Tibial nerve (tissue), 4 donors: ENCODE results near the gene CLCF1. TPM values are rescaled to one million over a fixed set of nuclear protein-coding genes. Genes with fewer than 3 reads are reported as not detected.
A peak's percentile ranks its signal among the peaks of the same experiment; 100 is the strongest.

Experiments
- DNase-seq, 2 donors: peaks; one replicate each; pipeline ENCODE4 v3.0.0-alpha.2; 2019; ENCODE audit warnings: low spot score in 2 of 2
- H3K27ac ChIP-seq, 4 donors: fragments of 200-600 bp; sonication (generic) in 3 of 4; one replicate each; pipeline ENCODE4 v1.5.1; 2017 to 2019; ENCODE audit warnings: mild to moderate bottlenecking in 1 of 4
- H3K27me3 ChIP-seq, 2 donors: fragments of 200-600 bp; sonication (generic) in 1 of 2; one replicate each; pipeline versions ENCODE4 v1.5.1 to v1.6.0; 2017 to 2019
- H3K36me3 ChIP-seq, 3 donors: fragments of 200-600 bp; sonication (generic); one replicate each; pipeline ENCODE4 v1.5.1; 2018 to 2019
- H3K4me1 ChIP-seq, 4 donors: fragments of 200-600 bp; sonication (generic) in 3 of 4; one replicate each; pipeline ENCODE4 v1.5.1; 2017 to 2019
- H3K4me3 ChIP-seq, 4 donors: fragments of 200-600 bp; sonication (generic) in 3 of 4; one replicate each; pipeline ENCODE4 v1.5.1; 2017 to 2019; ENCODE audit warnings: mild to moderate bottlenecking in 1 of 4, moderate library complexity in 1 of 4
- H3K9me3 ChIP-seq, 4 donors: fragments of 200-600 bp; sonication (generic) in 3 of 4; one replicate each; pipeline ENCODE4 v1.5.1; 2017 to 2019
- EP300 ChIP-seq, 2 donors: sonication (generic); formaldehyde crosslinking; IDR thresholded peaks; one replicate each; pipeline ENCODE4 v1.6.1; 2017; ENCODE audit warnings: antibody characterized with exemption in 2 of 2, mild to moderate bottlenecking in 1 of 2
- POLR2A ChIP-seq, 2 donors: fragments of 450-650 bp; IDR thresholded peaks; one replicate each; pipeline ENCODE4 v1.6.1; 2017; ENCODE audit warnings: antibody characterized with exemption in 2 of 2, mild to moderate bottlenecking in 2 of 2, moderate library complexity in 2 of 2
- WGBS, 2 donors: methylation state at CpG; one replicate each; pipeline ENCODE4 v1.1.5; 2018; 5-methylcytosine and 5-hydroxymethylcytosine counted together
- total RNA-seq, 4 donors: library from RNA; depleted of rRNA; stranded (reverse); fragments of >200 nt; gene quantifications; one replicate each; pipeline ENCODE4 v1.1.0, GENCODE V29; 2016
- TF ChIP-seq, protein P1 (sequence below), 5 experiments: fragments of 200-600 bp in 3 of 5; fragments of 450-650 bp in 2 of 5; sonication (generic) in 3 of 5; IDR thresholded peaks; one replicate each; pipeline ENCODE4 v1.5.1; 2016 to 2019; ENCODE audit warnings: antibody characterized with exemption in 5 of 5, mild to moderate bottlenecking in 3 of 5, moderate library complexity in 2 of 5

Gene CLCF1
- total RNA-seq, 4 donors from 2014 or later = 3.7 to 23.1 (median 5.9) TPM

DNA sequence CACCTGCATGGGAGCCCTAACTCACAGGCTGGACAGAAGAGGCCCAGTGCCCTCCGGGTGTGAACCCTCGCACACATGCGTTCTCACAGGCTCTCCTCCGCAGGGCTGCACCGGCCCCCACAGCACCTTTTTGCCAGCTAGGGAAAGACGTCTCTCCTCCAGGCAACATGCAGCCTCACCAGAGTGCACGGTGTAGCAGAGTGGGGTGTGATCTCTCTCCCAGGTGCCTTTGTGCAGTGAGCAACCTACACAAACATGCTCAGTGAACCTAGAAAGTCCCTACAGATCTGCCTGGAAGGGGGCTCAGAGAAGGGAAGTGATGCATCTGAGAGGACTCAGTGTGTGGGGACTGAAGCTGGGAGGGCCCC is 38.4 kb upstream of the CLCF1 start:
- Histone ChIP-seq H3K36me3 (no peaks in the 10 kb centered on the region), H3K4me3 (no peak overlapping the region), H3K27me3 (peaks cover 0 to 52% of the 10 kb centered on the region in 2 donors), H3K4me1 (peaks cover 0 to 66% (median 46%) of the 10 kb centered on the region in 4 donors), H3K27ac (peak overlapping the region in 2 of 4 donors; percentile 64 to 77), H3K9me3 (no peaks in the 10 kb centered on the region)
- no peak for TF ChIP-seq EP300 (IDR thresholded peaks at IDR 0.05)
- TF ChIP-seq POLR2A (IDR thresholded peaks at IDR 0.05) = no peak
- TF ChIP-seq, protein P1, sequence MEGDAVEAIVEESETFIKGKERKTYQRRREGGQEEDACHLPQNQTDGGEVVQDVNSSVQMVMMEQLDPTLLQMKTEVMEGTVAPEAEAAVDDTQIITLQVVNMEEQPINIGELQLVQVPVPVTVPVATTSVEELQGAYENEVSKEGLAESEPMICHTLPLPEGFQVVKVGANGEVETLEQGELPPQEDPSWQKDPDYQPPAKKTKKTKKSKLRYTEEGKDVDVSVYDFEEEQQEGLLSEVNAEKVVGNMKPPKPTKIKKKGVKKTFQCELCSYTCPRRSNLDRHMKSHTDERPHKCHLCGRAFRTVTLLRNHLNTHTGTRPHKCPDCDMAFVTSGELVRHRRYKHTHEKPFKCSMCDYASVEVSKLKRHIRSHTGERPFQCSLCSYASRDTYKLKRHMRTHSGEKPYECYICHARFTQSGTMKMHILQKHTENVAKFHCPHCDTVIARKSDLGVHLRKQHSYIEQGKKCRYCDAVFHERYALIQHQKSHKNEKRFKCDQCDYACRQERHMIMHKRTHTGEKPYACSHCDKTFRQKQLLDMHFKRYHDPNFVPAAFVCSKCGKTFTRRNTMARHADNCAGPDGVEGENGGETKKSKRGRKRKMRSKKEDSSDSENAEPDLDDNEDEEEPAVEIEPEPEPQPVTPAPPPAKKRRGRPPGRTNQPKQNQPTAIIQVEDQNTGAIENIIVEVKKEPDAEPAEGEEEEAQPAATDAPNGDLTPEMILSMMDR (IDR thresholded peaks at IDR 0.05) = no peak
- DNase-seq = no peak
- 66 to 81% methylated on average over 7 of the region's 7 CpGs for WGBS, 2 donors

DNA sequence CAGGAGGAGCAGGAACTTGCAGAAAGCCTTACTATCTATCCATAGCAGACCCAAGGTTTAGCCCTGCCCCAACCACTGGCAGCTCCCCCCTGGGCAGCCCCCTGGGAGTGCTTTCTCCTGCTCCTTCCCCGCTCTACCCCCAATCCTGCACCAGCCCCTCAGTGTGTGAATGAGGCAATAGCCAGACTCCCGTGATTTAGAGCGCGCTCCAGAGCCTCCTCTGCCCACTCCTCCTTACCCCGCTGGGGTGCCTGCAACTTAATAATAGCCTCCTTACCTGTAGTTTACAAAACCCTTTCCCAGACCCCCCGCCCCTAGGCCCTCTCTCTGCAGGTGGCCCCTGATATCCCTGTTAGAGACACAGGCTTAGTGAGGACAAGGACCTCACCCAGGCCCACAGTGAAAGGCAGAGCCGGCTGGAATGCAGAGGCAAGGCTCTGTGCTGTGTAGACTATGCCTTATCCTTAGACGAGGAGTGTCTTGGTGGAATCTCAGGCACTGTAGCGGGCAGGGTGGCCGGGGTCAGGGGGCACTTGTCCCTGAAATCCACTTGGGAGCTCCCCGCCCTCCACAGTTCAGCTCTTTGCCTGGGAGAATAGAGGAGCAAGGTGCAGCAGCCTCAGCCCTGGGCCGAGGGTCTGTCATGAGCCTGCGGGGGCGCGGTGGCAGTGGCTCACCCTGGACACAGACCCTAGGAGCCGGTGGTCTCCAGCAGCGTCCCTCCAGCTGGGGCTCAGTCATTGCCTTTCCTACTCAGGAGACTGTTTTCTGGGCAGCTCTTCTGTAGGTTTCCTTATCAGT is 37.8 kb upstream of the CLCF1 start:
- peaks cover 0 to 60% (median 43%) of the 10 kb centered on the region in 4 donors for H3K4me1 ChIP-seq
- WGBS, 2 donors = 66 to 71% methylated on average over 12 to 13 of the region's 17 CpGs
- DNase-seq = no peak
- TF ChIP-seq EP300 (IDR thresholded peaks at IDR 0.05) = no peak
- no peak for TF ChIP-seq POLR2A (IDR thresholded peaks at IDR 0.05)
- TF ChIP-seq, protein P1 (IDR thresholded peaks at IDR 0.05) = no peak
- H3K4me3 ChIP-seq = no peak overlapping the region
- peak overlapping the region in 3 of 4 donors; percentile 60 to 77 (median 64) for H3K27ac ChIP-seq
- H3K27me3 ChIP-seq = peaks cover 0 to 52% of the 10 kb centered on the region in 2 donors
- H3K36me3 ChIP-seq = no peaks in the 10 kb centered on the region
- no peaks in the 10 kb centered on the region for H3K9me3 ChIP-seq

DNA sequence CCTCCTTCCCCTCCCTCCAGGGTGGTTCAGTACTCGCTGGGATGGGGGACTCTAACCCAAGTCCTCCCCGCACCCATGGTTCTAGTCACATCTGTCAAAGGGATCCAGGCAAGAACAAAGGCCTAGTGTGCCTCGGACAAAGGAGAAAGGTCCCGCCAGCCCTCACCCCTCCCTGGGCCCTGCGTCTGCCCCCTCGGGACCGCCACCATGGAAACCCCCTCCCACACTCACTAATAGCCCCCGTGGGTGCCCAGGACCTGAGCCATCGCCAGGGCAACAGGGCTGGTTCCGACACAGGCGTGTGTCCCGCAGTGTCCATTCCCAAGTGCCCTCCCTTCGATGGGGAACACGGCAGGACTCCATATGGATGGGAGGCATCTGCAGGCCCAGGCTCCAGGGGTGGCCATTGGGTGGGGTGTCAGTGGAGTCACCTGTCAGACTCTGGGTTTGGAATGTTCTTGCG is 37.0 kb upstream of the CLCF1 start:
- no peak for TF ChIP-seq POLR2A (IDR thresholded peaks at IDR 0.05)
- peak in 1 of 2 donors; percentile 43 for TF ChIP-seq EP300 (IDR thresholded peaks at IDR 0.05)
- TF ChIP-seq, protein P1 (IDR thresholded peaks at IDR 0.05) = no peak
- H3K27me3 ChIP-seq = peaks cover 0 to 52% of the 10 kb centered on the region in 2 donors
- peak overlapping the region in 3 of 4 donors; percentile 60 to 77 (median 64) for H3K27ac ChIP-seq
- H3K4me3 ChIP-seq = no peak overlapping the region
- peaks cover 0 to 55% (median 37%) of the 10 kb centered on the region in 4 donors for H3K4me1 ChIP-seq
- no peaks in the 10 kb centered on the region for H3K9me3 ChIP-seq
- no peaks in the 10 kb centered on the region for H3K36me3 ChIP-seq
- WGBS, 2 donors = 30 to 48% methylated on average over 2 to 15 of the region's 15 CpGs
- no peak for DNase-seq

DNA sequence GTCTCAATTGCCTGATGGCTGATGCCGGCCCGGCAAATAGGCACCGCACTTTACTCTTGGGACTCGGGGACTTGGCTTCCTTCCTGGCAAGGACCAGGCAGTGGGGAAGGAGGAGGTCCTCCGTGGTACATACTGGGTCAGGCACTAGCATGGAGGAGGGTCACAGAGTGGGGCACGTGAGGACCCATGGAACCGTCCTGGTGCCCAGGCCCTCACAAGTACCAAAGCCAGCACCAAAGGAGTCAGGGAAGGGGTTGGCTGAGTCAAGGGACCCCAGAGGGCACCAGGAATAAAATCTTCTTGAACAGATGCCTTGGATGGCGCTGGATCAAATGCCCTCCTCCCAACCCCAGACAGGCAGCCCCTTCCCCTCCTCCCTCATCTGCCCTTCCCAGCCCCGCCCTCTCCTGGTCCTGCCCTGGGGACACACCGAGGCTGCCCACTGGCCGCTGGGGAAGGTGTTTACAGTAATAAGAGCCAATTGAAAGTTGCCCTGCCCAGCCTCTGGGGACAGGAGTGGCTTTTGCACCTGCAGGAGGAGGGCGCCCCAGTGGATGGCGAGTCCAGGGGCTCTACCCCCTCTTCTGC is 36.5 kb upstream of the CLCF1 start:
- no peak for DNase-seq
- TF ChIP-seq, protein P1 (IDR thresholded peaks at IDR 0.05) = no peak
- no peak for TF ChIP-seq POLR2A (IDR thresholded peaks at IDR 0.05)
- no peak for TF ChIP-seq EP300 (IDR thresholded peaks at IDR 0.05)
- WGBS, 2 donors = 17 to 23% methylated on average over 9 to 13 of the region's 13 CpGs
- no peaks in the 10 kb centered on the region for H3K36me3 ChIP-seq
- H3K4me1 ChIP-seq = peaks cover 0 to 55% (median 34%) of the 10 kb centered on the region in 4 donors
- H3K27me3 ChIP-seq = peaks cover 0 to 47% of the 10 kb centered on the region in 2 donors
- peak overlapping the region in 3 of 4 donors; percentile 51 to 77 (median 60) for H3K27ac ChIP-seq
- no peaks in the 10 kb centered on the region for H3K9me3 ChIP-seq
- H3K4me3 ChIP-seq = peak overlapping the region in 1 of 4 donors; percentile 20

DNA sequence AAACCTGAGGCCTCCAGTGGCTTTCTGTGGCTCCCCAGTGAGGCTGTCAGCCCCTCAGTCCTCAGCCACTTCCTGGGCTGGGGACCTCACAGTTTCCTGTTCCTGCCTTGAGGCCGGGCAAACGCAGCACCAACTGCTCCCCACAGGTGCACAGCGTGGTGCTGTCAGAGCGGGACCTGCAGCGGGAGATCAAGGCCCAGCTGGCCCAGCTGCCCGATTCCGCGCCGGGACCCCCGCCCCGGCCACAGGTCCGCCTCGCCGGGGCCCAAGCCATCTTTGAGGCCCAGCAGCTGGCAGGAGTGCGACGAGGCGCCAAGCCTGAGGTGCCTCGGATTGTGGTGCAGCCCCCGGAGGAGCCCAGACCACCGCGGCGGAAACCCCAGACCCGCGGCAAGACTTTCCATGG is 35.9 kb upstream of the CLCF1 start:
- peaks cover 0 to 41% of the 10 kb centered on the region in 2 donors for H3K27me3 ChIP-seq
- DNase-seq = no peak
- peak overlapping the region in 3 of 4 donors; percentile 51 to 77 (median 60) for H3K27ac ChIP-seq
- H3K4me3 ChIP-seq = peak overlapping the region in 1 of 4 donors; percentile 20
- H3K4me1 ChIP-seq = peaks cover 0 to 56% (median 34%) of the 10 kb centered on the region in 4 donors
- no peak for TF ChIP-seq POLR2A (IDR thresholded peaks at IDR 0.05)
- TF ChIP-seq EP300 (IDR thresholded peaks at IDR 0.05) = no peak
- H3K9me3 ChIP-seq = no peaks in the 10 kb centered on the region
- no peaks in the 10 kb centered on the region for H3K36me3 ChIP-seq
- WGBS, 2 donors = 68 to 80% methylated on average over 13 to 19 of the region's 24 CpGs
